Activated naive CD8-positive, alpha-beta T cell treated with anti-CD3 and anti-CD28 coated beads, Interleukin-2, amount 50 U/mL, for 16 hours (primary cell): ENCODE results near the gene CAMKV.

ENCODE experiments used
- DNase-seq: peaks from one replicate; pipeline ENCODE4 v3.0.0-alpha.2; 2020; ENCODE audit warnings: low read depth, low spot score

The CAMKV gene

DNA sequence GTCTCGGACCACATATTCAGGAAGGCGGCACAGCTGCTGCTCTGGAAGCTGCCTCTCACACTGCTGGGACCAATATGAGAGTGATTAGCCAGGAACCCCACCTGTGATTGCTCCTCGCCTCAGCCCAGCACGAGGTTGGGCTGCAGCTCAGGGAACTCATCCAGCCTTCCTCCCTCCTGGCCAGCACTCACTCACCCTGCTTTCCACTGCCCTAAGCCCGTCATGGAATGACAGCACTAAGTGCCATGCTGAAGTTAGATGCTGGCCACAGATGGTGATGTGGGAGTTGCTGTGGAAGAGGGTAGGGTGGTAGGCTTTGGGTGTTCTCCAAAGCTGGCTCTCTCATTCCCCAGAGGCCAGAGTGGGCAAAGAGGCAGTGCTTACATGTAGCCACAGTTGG is 26.6 kb upstream of the CAMKV start:
- DNase-seq = no peak

DNA sequence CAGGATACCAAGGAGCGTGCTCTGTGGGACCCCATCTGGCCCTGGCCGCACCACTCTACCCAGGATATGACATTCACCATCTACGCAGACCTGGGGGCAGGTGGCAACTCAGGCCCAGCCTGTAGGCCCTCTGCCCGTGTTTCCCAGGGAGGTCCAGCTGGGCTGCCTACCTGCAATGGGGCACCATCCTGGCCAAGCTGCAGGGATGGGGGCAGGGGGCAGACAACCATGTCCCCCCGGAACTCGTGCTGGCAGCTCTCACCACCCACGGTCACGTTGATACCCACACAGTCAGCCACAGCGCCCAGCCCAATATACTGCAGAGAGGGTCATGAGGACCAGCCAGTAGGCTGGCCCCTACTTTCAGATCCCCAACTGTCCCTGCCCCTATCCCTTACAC is 26.1 kb upstream of the CAMKV start:
- DNase-seq = no peak

DNA sequence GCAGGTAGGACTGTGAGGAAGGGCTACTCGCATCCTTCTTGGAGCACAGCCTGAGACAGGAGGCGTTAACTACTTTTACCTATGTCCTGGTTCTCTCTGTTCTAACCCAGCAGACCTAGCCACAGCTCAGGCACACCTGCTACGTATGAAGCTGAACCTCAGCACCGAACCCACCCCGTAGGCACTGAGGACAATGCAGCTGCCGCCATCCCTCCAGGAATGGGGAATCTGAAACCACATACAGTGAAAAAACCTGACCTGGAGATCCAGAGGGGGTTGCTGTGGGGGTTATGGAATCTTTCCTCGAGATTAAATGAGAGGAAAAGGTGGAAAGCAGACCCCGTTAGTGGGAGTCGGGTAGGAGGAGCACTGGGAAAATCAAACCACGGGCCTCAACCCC is 19.6 kb upstream of the CAMKV start:
- DNase-seq = no peak

DNA sequence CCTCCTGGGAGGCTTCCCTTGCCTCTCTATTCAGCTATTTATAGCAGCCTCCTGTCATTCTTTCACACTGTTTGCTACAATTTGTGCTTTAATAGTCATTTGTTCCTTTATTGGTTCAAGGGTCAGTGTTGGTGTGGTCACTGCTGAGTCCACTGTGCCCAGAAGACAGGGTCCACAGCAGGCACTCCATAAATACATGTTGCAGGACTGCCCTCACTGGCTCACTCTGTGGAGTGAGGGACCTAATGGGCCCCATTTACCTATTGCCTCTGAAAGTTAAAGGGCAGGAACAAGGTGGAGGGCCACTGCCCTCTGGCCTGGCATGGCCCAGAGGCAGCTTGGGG is 17.2 kb upstream of the CAMKV start:
- DNase-seq = no peak

DNA sequence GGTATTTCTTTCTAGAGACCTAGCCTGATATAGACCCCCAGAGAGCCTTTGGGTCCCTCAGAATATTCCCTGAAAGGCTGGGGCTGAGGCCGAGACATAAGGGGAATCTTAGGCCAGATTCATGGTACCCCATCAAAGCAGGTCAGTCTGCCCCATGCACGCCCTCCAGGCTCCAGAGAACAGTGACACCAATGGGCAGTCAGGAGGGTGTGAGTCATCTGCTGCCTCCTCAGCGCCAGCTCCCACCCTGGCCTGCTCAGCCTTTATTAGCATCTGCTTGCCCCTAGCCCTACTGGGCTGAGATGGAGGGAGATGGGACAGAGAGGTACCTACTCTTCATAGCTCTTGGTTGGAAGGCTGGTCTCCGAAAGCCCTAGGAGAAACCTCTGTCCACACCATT is 14.3 kb upstream of the CAMKV start:
- no peak for DNase-seq

DNA sequence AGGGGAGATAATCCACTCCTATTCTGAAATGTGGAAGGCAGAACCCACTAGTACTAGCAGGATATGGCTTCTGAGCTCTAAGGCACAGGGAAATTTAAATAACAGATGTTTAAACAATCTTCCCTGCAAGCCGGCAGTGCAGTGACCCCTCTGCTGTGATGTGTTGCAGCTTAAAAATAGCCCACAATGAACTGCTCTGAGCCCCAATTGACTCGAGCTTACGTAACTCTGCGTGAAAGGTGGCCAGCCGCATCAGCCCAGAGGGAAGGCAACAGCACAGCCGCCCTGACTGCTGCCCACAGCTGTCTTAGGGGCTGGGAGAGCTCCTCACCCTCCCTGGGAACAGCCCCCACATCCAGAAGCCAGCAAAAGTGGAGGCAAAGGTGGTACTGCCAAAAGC is 12.5 kb upstream of the CAMKV start:
- DNase-seq = no peak

DNA sequence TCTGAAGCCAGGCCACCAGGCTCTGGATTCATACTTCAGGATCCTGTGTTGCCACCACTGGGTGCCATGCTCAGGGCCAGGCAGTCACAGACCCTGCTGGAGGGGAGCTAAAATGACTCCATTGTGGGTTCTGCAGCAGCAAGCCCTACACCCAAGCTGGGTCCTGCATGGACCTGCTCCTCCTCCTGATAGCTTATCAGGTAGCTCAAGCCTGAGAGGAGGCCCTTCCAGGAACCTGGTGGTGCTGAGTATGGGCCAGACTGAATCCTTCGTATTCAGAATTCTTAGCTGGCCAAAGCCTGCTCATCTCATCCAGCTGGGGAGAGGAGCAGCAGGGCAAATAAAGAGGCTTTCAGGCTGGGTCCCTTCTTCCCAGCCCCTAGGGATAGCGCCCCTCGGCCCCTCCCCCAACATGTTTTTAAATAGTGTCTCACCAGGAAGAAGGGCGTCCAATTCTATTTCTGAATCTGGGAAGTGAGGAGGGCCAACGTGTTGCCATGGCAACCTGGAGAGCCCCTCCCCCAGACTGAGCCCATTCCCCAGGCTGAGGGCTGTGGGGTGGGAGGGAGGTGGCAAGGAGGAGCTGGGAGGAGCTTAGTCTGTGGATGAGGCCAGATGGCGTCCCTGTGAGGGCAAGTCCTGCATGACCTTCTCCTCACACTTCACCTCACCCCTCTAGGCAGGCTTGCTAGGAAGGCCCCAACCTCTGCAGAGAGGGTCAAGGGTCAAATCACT is 11.0 kb upstream of the CAMKV start:
- no peak for DNase-seq

DNA sequence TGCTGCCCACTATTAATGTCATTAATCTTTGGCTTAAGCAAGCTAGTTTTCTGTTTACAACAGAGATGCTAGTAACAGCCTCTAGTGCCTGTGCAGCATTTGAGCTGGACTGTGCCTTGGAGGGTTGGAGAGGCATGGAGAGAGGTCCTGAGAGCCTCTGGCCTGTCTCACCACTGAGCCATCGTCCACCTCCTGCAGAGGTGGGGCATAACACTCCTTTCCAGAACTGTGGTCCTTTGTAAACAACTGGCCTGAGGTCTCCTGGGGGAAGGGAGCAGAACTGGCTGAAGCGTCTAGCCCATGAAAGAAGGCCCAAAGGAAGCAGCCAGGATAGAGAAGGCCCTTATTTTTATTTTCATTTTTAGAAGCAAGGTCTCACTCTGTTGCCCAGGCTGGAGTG is 10.0 kb upstream of the CAMKV start:
- no peak for DNase-seq

DNA sequence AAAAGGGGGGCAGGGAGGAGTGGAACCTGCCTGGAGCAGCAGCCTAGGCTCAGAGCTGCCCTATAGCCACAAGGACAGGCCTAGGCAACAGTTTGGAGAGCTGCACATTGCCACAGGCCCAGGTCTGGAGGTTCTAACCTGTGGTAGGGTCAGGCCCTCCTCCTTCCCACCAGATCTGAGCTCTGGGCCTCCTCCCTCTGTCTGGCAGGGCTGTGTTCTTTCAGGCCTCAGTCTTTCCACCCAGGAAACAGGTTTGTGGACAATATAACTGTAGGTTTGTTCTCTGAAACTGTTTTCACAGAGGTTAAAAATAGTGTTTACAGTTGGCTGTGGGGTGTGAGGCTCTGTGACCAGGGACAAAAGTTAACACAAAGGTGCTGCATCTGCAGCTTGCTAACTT is 9.0 kb upstream of the CAMKV start:
- no peak for DNase-seq

DNA sequence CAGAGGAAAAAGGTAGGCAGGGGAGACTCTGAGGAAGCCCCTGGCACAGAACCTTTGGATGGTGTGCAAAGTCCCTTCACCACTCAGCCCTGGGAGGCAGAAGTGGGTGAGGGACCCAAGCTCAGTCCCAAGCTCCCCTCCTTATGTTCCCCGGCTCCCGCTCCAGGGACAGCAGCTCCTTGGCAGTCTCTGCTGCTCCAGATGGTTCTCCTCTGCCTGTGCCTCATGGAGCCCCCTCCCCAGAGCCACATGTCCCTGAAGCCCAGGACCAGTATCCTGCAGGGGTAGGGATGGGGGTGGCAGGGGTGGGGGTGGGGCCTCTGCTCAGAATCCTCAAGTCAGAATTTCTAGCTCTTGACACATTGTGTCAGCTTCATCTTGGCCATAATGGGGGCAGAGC is 8.0 kb upstream of the CAMKV start:
- no peak for DNase-seq

DNA sequence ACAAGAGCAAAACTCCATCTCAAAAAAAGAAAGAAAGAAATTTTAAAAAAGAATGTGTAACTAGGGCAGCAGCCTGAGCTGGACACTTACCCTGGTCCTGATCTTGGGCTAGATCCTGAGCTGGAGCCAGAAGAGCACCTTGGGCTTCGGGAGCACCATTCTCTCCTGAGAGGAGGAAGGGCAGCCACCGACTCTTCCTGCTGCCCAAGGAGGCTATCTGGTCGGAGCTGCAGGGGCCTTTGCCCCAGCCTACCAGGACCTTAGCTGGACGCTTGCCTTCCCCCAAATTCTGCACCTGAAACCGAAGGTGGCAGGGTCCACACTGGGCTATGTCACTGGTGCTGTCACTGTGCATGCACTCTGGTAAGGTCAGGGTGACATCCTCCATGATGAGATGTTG is 6.9 kb upstream of the CAMKV start:
- no peak for DNase-seq

DNA sequence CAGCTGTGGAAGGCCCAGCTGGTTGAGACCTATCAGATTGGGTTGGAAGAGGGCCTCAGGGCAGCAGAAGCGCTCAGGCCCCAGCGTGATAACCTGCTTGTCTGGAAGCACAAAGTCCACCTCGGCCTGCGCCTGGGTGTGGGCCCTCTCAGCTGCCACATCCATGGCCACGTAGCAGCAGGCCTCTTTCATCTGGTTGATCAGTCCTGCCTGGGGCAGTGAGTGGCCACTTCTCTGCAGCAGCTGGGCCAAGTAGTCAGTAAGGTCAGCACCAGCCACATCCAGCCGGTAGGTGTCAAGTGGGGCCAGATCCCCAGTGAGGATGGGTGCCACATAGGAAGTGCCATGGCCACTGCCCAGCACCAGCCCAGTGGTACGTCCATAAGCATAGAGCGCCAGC is 3.9 kb upstream of the CAMKV start:
- DNase-seq = no peak

DNA sequence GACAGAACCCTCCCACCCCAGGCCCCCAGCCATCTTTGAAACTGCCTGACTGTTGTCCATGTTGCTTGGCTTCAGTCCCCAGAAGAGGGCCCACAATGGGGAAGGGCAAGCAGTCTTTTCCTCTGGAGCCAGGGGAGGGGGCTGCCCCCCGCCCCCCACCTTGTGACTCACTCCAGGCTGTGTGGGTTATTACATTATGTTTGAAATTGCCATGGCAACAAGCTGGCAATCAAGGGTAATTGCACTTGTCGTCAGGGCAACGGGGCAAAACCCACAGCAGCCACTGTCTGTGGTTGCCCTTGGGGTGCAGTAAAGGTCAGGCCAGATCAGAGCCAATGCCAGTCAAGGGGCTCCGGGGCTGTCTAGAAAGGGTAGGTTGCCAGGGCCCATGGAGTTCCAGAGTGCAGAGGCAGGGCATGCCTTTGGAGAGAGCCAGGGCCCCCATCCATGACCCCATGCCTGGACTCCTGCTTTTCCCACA is 3.1 kb upstream of the CAMKV start:
- DNase-seq = no peak

DNA sequence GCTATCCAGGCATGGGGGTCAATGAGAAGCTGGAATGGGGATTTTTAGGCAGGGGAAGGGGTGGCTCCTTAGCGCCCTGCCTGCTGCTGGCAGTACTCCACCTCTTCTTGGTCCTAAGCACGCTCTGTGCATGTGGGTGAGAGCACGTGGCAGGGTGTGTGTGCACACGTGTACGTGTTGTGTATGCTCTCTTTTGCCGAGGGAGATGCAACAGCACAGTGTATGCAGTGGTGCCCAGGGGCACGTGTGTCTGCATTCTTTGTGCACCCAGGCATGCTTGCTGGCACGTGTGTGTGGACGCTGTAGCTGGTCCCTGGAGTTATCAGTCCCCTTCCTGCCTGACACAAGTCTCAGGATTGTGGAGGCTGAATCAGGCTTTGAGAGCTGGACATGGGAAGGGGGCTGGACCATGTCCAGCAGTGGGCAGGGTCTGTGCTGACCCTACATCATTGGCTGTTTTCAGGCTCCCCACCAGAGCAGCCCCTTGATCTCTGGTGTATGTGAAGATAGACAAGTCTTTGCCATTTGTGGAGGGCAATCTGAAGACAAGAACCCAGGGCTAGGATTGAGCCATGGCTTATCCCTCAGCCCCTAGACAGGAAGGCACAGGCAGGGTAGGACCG is 1.9 kb upstream of the CAMKV start:
- DNase-seq = no peak

DNA sequence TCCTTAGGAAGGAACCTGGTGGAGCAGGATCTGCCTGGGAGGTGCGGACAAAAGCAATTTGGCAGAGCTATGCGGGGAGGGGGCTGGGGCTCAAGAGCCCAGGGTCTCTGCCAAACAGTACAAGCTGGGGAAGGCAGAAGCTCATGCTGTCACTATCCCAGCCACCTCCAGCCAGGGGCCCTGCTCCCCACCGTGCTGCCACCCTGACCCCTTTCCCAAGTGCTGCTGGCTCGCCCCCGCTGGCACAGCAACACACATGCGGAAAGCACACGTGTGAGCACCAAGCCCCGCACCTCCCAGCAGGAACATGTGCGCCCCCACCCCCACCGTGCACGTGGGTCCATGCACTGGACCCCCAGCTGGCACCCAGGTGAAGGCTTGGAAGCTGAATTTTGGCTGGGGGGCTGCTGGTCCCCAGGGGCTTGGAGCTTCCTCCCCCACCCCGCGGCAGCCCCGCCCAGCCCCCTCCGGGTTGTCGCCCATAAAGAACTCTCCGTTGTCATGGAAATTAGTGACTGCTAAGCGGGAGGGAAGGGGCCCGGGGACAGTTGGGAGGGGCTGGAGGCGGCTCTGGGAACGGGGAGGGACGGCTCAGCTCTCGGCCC is 742 bp downstream of the CAMKV start:
- no peak for DNase-seq

DNA sequence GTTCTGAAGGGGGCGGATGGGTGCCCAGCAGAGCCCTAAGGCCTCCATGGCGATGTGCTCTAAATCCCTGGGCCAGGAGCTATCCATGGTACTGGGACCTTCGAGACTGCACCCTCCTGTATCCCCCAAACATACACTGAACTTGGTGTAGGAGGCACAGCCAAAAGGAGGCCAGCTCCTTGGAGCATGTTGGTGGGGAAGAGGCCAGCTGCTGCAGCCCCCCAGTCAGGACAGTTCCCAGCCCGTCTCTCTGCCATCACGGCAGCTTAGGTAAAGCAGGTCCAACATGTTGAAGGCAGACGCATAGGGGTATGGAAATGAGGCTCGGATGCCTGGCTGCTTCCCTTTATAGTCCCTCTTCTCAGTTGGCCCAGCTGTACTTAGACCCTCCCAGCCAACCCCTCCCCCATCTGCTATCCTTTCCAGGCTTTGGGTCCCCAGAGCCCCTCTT is 1.8 kb downstream of the CAMKV start:
- no peak for DNase-seq

DNA sequence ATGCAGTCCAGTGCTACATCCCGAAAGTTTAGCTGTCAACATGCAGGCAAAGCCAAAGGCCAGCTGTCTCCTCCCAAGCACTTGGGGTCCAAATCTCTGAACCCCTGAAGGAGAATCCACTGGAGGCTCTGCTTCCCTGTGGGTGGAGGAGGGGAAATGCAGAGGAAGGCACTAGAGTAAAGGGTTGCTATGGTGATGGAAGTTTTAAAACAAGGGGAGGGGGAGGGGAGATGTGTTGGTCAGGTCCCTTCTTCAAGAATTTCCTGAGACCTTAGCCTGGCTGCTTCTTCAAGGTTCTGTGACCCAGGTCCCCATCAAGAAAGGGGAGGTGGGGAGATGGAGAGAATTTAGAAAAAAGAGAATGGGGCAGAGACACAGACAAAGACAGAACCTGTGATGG is 2.3 kb downstream of the CAMKV start:
- DNase-seq = no peak

DNA sequence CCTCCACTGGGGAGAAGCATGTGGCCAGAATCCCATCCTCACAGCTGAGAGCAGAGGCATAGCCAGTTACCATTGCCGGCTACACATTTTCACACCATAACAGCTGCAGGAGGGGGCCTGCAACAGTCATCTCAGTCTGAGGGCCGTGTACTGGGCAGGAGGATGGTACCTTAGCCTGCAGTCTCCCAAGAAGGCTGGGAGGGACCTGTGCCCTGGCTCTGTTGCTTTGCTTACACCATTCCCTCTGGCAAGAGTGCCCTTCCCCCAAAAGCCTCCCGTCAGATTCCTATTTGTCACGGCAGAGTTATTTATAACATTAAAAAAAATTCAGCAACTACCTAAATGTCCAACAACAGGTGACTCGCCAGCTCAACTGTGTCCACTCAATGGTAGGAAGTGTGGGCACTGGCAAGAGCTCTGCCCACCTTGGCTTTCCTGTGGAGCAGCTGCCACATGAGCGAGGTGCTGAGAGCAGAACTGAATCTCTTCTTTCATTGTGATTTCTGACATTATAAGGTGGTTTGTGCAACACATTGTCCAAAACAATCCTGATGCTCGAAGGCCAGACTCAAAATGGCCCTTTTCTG is 4.4 kb downstream of the CAMKV start:
- DNase-seq = no peak

DNA sequence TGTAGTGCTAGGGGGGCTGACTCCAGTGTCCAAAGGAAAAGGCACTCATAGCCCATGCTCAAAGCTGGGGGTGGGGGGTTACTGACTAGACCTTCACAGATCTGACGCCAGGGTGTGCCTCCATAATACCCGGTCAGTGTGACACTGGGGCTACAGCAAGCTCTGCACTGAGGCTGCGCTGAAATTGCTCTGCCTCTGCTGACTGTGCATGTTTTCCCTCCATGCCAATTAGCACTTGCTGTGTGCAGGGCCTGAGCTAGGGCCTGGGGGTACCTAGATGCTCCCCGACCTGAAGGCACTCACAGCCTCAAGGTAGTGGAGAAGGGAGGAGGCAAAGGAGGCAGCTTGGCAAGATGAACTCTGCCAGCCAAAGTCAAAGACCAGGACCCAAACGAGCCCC is 5.2 kb downstream of the CAMKV start:
- no peak for DNase-seq

DNA sequence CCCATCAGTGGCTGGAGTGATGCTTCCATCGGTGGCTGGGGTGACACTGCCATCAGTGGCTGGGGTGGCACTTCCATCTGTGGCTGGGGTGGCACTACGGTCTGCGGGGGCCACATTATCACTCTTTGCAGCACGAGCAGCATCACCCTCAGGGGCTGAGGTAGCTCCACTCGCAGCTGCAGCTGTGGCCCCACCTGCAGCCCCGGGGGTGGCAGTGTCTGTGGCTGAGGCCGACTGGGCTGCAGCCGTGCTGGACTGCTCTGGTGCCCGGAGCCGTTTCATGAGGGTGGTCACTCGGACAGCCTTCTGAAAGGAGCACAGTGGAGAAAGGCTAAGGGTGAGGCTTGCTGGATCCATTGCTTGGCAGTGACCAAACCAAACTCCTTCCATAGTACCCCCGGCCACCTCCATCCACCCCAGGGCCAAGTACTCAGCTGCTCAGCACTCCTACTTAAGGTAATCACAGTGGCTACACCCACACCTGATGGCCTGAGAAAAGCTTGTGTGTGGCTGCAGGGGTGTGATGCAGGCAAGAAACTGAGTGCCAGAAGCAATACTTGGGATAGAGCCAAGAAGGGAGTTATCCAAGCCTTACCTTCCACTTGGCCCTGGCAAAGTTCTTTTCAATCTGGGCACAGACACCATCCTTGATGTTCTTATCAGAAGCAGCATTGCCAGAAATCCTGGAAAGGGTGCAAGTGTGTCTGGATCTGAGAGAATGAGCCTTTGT is 10.0 kb downstream of the CAMKV start:
- DNase-seq = no peak

DNA sequence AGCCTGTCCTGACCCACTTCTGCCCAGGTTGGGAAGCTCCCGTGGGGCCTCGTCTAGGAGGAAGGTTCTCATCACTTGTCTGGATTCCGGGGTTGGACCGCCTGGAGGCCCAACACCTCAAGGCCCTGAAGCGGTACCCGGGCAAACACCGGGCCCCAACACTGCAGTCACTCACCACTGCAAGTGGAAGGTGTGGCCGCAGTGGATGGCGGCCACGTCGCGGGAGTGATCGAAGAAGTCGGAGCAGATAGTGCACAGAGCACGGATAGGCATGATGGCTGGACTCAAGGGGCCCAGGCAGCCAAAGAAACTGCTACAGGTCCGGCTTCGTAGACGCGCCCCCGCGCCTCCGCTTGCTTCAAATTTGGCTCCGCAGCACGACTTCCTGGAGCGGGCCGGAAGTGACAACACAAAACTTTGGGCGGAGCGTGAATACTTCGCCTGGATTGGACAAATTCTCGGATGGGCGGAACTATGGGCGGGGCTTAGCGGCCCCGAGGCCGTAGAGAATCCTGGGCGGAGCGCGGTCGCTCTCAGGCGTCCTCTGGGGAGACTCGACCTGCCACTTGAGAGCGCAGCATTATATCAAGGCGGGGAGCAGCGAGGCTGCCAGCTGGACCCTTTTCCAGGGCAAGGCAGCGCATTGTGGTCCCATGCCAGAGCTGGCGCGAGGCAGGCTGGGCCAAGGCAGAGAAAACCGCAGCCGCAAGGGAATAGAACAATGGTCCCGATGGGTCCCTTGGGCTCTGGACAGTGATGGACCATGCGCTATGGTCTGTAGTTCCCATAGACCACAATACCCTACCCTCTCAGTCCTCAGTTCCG is 13.3 kb downstream of the CAMKV start, which contains the start of gene TRAIP:
TSS of gene TRAIP (minus strand) at position 384 of the 825 bp plus-strand sequence. CDS start at position 273, 111 bp downstream.
- DNase-seq = peak; percentile 83
